ENCODE measurements around the gene CAMSAP3. TPM values are rescaled to one million over a fixed set of nuclear protein-coding genes. Genes with fewer than 3 reads are reported as not detected.

Gene CAMSAP3
- polyA plus RNA-seq, 4 donors: 32.4 to 87.4 (median 73.5) TPM

DNA sequence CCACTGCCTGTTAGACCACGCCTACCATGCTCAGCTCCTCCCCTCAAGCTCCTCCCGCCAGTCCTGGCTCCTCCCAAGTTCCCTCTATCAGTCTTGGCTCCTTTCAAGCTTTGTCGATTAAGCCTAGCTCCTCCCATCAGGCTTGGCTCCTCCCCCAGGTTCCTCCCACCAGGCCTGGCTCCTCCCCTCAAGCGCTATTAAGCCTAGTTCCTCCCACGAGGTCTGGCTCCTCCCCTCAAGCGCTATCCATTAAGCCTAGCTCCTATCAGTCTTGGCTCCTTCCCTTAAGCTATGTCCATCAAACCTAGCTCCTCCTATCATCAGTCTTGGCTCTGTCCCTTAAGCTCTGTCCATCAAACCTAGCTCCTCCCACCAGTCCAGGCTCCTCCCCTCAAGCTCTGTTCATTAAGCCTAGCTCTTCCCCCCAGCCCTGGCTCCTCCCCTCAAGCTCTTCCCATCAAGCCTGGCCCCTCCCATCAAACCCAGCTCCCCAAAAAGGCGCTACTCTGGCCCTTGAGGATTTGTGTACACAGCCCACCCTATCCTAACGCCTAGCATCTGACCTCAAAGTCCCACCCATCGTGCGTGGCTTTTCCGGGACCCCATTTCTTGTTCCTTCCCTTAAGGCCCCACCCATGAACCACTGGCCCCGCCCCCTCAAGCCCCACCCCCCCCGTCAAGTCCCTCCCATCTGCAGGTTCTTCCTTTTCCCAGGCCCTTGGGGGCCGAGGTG, 10.0 kb downstream of the CAMSAP3 start:
- FAIRE-seq: no peak
- WGBS, 3 donors: 74 to 78% (median 74%) methylated on average over 14 of the region's 14 CpGs
- DNase-seq: peak in 1 of 2 donors; percentile 54
- Histone ChIP-seq H3K27ac (ENCODE audit: low read depth in 1 of 3, low read length in 2 of 3) (no peak overlapping the region), H3K4me3 (ENCODE audit: low read depth in 1 of 3, low read length in 3 of 3) (no peak overlapping the region), H3K27me3 (ENCODE audit: control insufficient read depth in 3 of 3, insufficient read depth in 3 of 3, low read length in 3 of 3) (no peaks in the 10 kb centered on the region), H3K36me3 (ENCODE audit: control insufficient read depth in 3 of 3, insufficient read depth in 2 of 3, low read depth in 1 of 3, low read length in 3 of 3) (peaks cover 0 to 75% (median 10%) of the 10 kb centered on the region in 3 donors), H3K4me1 (ENCODE audit: control insufficient read depth in 3 of 3, insufficient read depth in 2 of 3, low read depth in 1 of 3, low read length in 2 of 3) (no peaks in the 10 kb centered on the region), H3K9me3 (ENCODE audit: control insufficient read depth in 2 of 2, insufficient read depth in 1 of 2, low read depth in 1 of 2, low read length in 1 of 2) (no peaks in the 10 kb centered on the region)

DNA sequence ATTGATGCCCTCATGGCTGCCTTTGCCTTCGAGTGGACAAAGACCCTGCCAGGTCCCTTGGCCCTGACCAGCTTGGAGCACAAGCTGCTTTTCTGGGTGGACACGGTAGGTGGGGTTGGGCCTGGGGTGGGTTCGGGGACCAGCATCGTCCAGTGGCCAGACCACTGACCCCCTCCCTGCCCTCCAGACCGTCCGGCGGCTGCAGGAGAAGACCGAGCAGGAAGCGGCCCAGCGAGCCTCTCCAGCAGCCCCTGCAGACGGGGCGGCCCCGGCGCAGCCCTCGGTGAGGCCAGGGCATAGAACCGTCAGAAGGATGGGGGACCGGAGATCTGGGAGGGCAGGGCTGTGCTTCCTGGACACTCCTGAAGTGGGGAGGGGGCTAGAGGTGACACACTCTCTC, 10.6 kb downstream of the CAMSAP3 start:
- Histone ChIP-seq H3K4me3 (ENCODE audit: low read depth in 1 of 3, low read length in 3 of 3) (no peak overlapping the region), H3K9me3 (ENCODE audit: control insufficient read depth in 2 of 2, insufficient read depth in 1 of 2, low read depth in 1 of 2, low read length in 1 of 2) (no peaks in the 10 kb centered on the region), H3K36me3 (ENCODE audit: control insufficient read depth in 3 of 3, insufficient read depth in 2 of 3, low read depth in 1 of 3, low read length in 3 of 3) (peaks cover 1 to 80% (median 13%) of the 10 kb centered on the region in 3 donors), H3K4me1 (ENCODE audit: control insufficient read depth in 3 of 3, insufficient read depth in 2 of 3, low read depth in 1 of 3, low read length in 2 of 3) (no peaks in the 10 kb centered on the region), H3K27me3 (ENCODE audit: control insufficient read depth in 3 of 3, insufficient read depth in 3 of 3, low read length in 3 of 3) (no peaks in the 10 kb centered on the region), H3K27ac (ENCODE audit: low read depth in 1 of 3, low read length in 2 of 3) (no peak overlapping the region)
- DNase-seq (no peak), FAIRE-seq (no peak)
- WGBS, 3 donors: 86 to 96% (median 94%) methylated on average over 17 of the region's 17 CpGs

GRCh38 chr19:7607212-7607873, 11.7 kb downstream of the CAMSAP3 start:
- Histone ChIP-seq H3K9me3 (ENCODE audit: control insufficient read depth in 2 of 2, insufficient read depth in 1 of 2, low read depth in 1 of 2, low read length in 1 of 2) (no peaks in the 10 kb centered on the region), H3K4me1 (ENCODE audit: control insufficient read depth in 3 of 3, insufficient read depth in 2 of 3, low read depth in 1 of 3, low read length in 2 of 3) (no peaks in the 10 kb centered on the region), H3K27me3 (ENCODE audit: control insufficient read depth in 3 of 3, insufficient read depth in 3 of 3, low read length in 3 of 3) (no peaks in the 10 kb centered on the region), H3K27ac (ENCODE audit: low read depth in 1 of 3, low read length in 2 of 3) (no peak overlapping the region), H3K36me3 (ENCODE audit: control insufficient read depth in 3 of 3, insufficient read depth in 2 of 3, low read depth in 1 of 3, low read length in 3 of 3) (peaks cover 2 to 87% (median 19%) of the 10 kb centered on the region in 3 donors), H3K4me3 (ENCODE audit: low read depth in 1 of 3, low read length in 3 of 3) (no peak overlapping the region)
- no peak for FAIRE-seq
- 73 to 94% (median 88%) methylated on average over 9 to 10 of the region's 10 CpGs for WGBS, 3 donors
- DNase-seq: no peak

- Histone ChIP-seq H3K27ac (ENCODE audit: low read depth in 1 of 3, low read length in 2 of 3) (no peak overlapping the region), H3K36me3 (ENCODE audit: control insufficient read depth in 3 of 3, insufficient read depth in 2 of 3, low read depth in 1 of 3, low read length in 3 of 3) (peaks cover 2 to 91% (median 19%) of the 10 kb centered on the region in 3 donors), H3K4me3 (ENCODE audit: low read depth in 1 of 3, low read length in 3 of 3) (no peak overlapping the region), H3K4me1 (ENCODE audit: control insufficient read depth in 3 of 3, insufficient read depth in 2 of 3, low read depth in 1 of 3, low read length in 2 of 3) (no peaks in the 10 kb centered on the region), H3K27me3 (ENCODE audit: control insufficient read depth in 3 of 3, insufficient read depth in 3 of 3, low read length in 3 of 3) (no peaks in the 10 kb centered on the region), H3K9me3 (ENCODE audit: control insufficient read depth in 2 of 2, insufficient read depth in 1 of 2, low read depth in 1 of 2, low read length in 1 of 2) (no peaks in the 10 kb centered on the region)
- 90 to 97% (median 96%) methylated on average over 24 to 25 of the region's 25 CpGs for WGBS, 3 donors
- FAIRE-seq (no peak), DNase-seq (no peak)
Measured at GRCh38 chr19:7607874-7608560, 12.4 kb downstream of the CAMSAP3 start.

DNA sequence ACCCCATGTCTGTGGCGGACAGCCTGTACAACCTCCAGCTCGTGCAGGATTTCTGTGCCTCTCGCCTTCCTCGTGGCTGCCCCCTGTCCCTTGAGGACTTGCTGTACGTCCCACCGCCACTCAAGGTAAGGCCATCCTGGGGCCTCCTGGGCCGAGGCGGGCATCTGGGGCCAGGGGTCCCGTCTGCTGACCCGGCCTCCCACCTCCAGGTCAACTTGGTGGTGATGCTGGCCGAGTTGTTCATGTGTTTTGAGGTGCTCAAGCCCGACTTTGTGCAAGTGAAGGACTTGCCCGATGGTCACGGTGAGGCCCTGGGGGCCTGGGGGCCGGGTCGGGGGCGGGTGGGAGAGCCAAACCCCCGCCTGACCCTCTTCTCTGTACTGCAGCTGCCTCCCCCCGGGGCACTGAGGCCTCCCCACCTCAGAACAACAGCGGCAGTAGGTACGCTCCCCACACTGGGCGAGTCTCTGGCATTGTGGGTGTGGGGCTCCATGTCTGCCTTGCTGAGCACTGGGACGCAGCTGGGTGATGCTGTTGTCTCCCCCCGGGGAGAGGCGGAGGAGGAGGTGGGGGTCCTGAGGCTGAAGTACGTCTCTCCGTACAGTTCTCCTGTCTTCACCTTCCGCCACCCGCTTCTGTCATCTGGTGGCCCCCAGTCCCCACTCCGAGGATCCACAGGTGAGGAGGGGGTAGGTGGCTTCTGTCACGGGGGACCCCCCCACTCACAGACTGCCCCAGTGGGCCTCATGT, 15.0 kb downstream of the CAMSAP3 start:
- Histone ChIP-seq H3K27me3 (ENCODE audit: control insufficient read depth in 3 of 3, insufficient read depth in 3 of 3, low read length in 3 of 3) (no peaks in the 10 kb centered on the region), H3K4me3 (ENCODE audit: low read depth in 1 of 3, low read length in 3 of 3) (no peak overlapping the region), H3K36me3 (ENCODE audit: control insufficient read depth in 3 of 3, insufficient read depth in 2 of 3, low read depth in 1 of 3, low read length in 3 of 3) (peaks cover 2 to 89% (median 27%) of the 10 kb centered on the region in 3 donors), H3K27ac (ENCODE audit: low read depth in 1 of 3, low read length in 2 of 3) (no peak overlapping the region), H3K4me1 (ENCODE audit: control insufficient read depth in 3 of 3, insufficient read depth in 2 of 3, low read depth in 1 of 3, low read length in 2 of 3) (no peaks in the 10 kb centered on the region), H3K9me3 (ENCODE audit: control insufficient read depth in 2 of 2, insufficient read depth in 1 of 2, low read depth in 1 of 2, low read length in 1 of 2) (no peaks in the 10 kb centered on the region)
- 85 to 91% (median 86%) methylated on average over 31 of the region's 31 CpGs for WGBS, 3 donors
- DNase-seq (no peak), FAIRE-seq (no peak)

DNA sequence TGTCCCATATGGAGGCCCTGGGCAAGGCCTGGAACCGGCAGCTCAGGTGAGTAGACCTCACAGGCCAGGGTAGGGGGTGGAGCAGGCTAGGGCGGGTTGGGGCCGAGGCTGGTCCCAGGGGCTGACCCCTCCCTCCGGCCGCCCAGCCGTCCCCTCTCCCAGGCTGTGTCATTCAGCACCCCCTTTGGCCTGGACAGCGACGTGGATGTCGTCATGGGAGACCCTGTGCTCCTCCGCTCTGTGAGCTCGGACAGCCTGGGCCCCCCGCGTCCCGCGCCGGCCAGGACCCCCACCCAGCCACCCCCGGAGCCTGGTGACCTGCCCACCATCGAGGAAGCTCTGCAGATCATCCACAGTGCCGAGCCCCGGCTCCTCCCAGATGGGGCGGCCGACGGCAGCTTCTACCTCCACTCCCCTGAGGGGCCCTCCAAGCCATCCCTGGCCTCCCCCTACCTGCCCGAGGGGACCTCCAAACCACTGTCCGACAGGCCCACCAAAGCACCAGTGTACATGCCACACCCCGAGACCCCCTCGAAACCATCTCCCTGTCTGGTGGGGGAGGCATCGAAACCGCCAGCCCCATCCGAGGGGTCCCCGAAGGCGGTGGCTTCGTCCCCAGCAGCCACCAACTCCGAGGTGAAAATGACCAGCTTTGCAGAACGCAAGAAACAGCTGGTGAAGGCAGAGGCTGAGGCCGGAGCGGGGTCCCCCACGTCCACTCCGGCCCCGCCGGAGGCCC, 16.0 kb downstream of the CAMSAP3 start:
- no peaks in the 10 kb centered on the region for H3K9me3 ChIP-seq (ENCODE audit: control insufficient read depth in 2 of 2, insufficient read depth in 1 of 2, low read depth in 1 of 2, low read length in 1 of 2)
- H3K27me3 ChIP-seq (ENCODE audit: control insufficient read depth in 3 of 3, insufficient read depth in 3 of 3, low read length in 3 of 3): no peaks in the 10 kb centered on the region
- FAIRE-seq: no peak
- no peaks in the 10 kb centered on the region for H3K4me1 ChIP-seq (ENCODE audit: control insufficient read depth in 3 of 3, insufficient read depth in 2 of 3, low read depth in 1 of 3, low read length in 2 of 3)
- 86 to 97% (median 92%) methylated on average over 31 to 41 of the region's 41 CpGs for WGBS, 3 donors
- DNase-seq: no peak
- peaks cover 4 to 86% (median 24%) of the 10 kb centered on the region in 3 donors for H3K36me3 ChIP-seq (ENCODE audit: control insufficient read depth in 3 of 3, insufficient read depth in 2 of 3, low read depth in 1 of 3, low read length in 3 of 3)
- H3K4me3 ChIP-seq (ENCODE audit: low read depth in 1 of 3, low read length in 3 of 3): no peak overlapping the region
- H3K27ac ChIP-seq (ENCODE audit: low read depth in 1 of 3, low read length in 2 of 3): no peak overlapping the region

DNA sequence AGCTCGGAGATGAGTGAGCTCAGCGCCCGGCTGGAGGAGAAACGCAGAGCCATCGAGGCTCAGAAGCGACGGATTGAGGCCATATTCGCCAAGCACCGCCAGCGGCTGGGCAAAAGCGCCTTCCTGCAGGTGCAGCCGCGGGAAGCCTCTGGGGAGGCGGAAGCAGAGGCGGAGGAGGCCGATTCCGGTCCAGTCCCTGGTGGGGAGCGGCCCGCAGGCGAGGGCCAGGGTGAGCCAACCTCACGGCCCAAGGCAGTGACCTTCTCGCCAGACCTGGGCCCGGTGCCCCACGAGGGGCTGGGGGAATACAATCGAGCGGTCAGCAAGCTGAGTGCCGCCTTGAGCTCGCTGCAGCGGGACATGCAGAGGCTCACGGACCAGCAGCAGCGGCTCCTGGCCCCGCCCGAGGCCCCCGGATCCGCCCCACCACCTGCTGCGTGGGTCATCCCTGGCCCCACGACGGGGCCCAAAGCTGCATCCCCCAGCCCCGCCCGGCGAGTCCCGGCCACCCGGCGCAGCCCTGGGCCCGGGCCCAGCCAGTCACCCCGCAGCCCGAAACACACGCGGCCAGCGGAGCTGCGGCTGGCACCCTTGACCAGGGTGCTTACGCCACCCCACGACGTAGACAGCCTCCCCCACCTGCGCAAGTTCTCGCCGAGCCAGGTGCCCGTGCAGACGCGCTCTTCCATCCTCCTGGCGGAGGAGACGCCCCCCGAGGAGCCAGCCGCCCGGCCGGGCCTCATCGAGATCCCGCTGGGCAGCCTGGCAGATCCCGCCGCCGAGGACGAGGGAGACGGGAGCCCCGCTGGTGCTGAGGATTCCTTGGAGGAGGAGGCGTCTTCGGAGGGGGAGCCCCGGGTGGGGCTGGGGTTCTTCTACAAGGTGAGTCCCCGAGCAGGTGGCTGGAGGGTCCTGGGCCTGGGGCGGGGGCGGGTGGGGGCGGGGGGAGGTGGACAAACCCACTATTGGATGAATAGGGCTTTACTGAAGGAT, 16.9 kb downstream of the CAMSAP3 start:
- no peak overlapping the region for H3K27ac ChIP-seq (ENCODE audit: low read depth in 1 of 3, low read length in 2 of 3)
- H3K36me3 ChIP-seq (ENCODE audit: control insufficient read depth in 3 of 3, insufficient read depth in 2 of 3, low read depth in 1 of 3, low read length in 3 of 3): peaks cover 7 to 86% (median 26%) of the 10 kb centered on the region in 3 donors
- 91 to 93% (median 92%) methylated on average over 51 to 81 of the region's 81 CpGs for WGBS, 3 donors
- DNase-seq: no peak
- no peak overlapping the region for H3K4me3 ChIP-seq (ENCODE audit: low read depth in 1 of 3, low read length in 3 of 3)
- no peaks in the 10 kb centered on the region for H3K4me1 ChIP-seq (ENCODE audit: control insufficient read depth in 3 of 3, insufficient read depth in 2 of 3, low read depth in 1 of 3, low read length in 2 of 3)
- no peaks in the 10 kb centered on the region for H3K27me3 ChIP-seq (ENCODE audit: control insufficient read depth in 3 of 3, insufficient read depth in 3 of 3, low read length in 3 of 3)
- H3K9me3 ChIP-seq (ENCODE audit: control insufficient read depth in 2 of 2, insufficient read depth in 1 of 2, low read depth in 1 of 2, low read length in 1 of 2): no peaks in the 10 kb centered on the region
- FAIRE-seq: no peak

Measured in small intestine (tissue), 7 donors.